Measurements from ENCODE around the gene MAPK8IP2. TPM values are rescaled to one million over a fixed set of nuclear protein-coding genes. Genes with fewer than 3 reads are reported as not detected.

The MAPK8IP2 gene
- total RNA-seq, 4 donors from 2014 or later, result 1.3 to 2.9 (median 1.7) TPM

- Histone ChIP-seq H3K27me3 (no peaks in the 10 kb centered on the region), H3K4me3 (no peak overlapping the region), H3K36me3 (peaks cover 6 to 55% (median 6%) of the 10 kb centered on the region in 3 donors), H3K4me1 (peaks cover 0 to 26% (median 11%) of the 10 kb centered on the region in 3 donors), H3K27ac (peak overlapping the region in 1 of 4 donors; percentile 21), H3K9me3 (no peaks in the 10 kb centered on the region)
- TF ChIP-seq POLR2A (IDR thresholded peaks at IDR 0.05) (no peak), CTCF (IDR thresholded peaks at IDR 0.05) (no peak)
- 76 to 89% methylated on average over 4 to 7 of the region's 7 CpGs for WGBS, 2 donors
- no peak for DNase-seq
- intact Hi-C loops (cut with DNase I), result no loop called here
Observed at GRCh38 chr22:50567721-50568252, 32.8 kb upstream of the MAPK8IP2 start.

GRCh38 chr22:50568626-50569025 is 32.0 kb upstream of the MAPK8IP2 start:
- TF ChIP-seq CTCF (IDR thresholded peaks at IDR 0.05) (no peak), POLR2A (IDR thresholded peaks at IDR 0.05) (no peak)
- no peaks in the 10 kb centered on the region for H3K27me3 ChIP-seq
- intact Hi-C loops (cut with DNase I), result no loop called here
- no peak overlapping the region for H3K4me3 ChIP-seq
- peaks cover 0 to 19% (median 6%) of the 10 kb centered on the region in 3 donors for H3K4me1 ChIP-seq
- 93% methylated on average over 2 of the region's 7 CpGs; no CpG with 5 or more reads in 1 of the 2 donors for WGBS, 2 donors
- H3K36me3 ChIP-seq, result peaks cover 6 to 64% (median 6%) of the 10 kb centered on the region in 3 donors
- H3K27ac ChIP-seq, result no peak overlapping the region
- no peak for DNase-seq
- no peaks in the 10 kb centered on the region for H3K9me3 ChIP-seq

GRCh38 chr22:50569041-50569459 is 31.5 kb upstream of the MAPK8IP2 start:
- Histone ChIP-seq H3K4me1 (peaks cover 0 to 14% (median 3%) of the 10 kb centered on the region in 3 donors), H3K9me3 (no peaks in the 10 kb centered on the region), H3K36me3 (peaks cover 6 to 68% (median 6%) of the 10 kb centered on the region in 3 donors), H3K27me3 (no peaks in the 10 kb centered on the region), H3K27ac (no peak overlapping the region), H3K4me3 (no peak overlapping the region)
- DNase-seq, result no peak
- WGBS, 2 donors, result 78 to 95% methylated on average over 3 of the region's 8 CpGs
- TF ChIP-seq POLR2A (IDR thresholded peaks at IDR 0.05) (no peak), CTCF (IDR thresholded peaks at IDR 0.05) (no peak)
- intact Hi-C loops (cut with DNase I), result no loop called here

- intact Hi-C loops (cut with DNase I), result no loop called here
- DNase-seq, result no peak
Observed at GRCh38 chr22:50569896-50570535, 30.6 kb upstream of the MAPK8IP2 start.

More at GRCh38 chr22:50569896-50570535, 30.6 kb upstream of the MAPK8IP2 start:
- Histone ChIP-seq H3K4me3 (no peak overlapping the region), H3K27ac (no peak overlapping the region), H3K4me1 (peaks cover 0 to 8% (median 3%) of the 10 kb centered on the region in 3 donors), H3K9me3 (no peaks in the 10 kb centered on the region), H3K27me3 (no peaks in the 10 kb centered on the region), H3K36me3 (peaks cover 6 to 78% (median 6%) of the 10 kb centered on the region in 3 donors)
- TF ChIP-seq POLR2A (IDR thresholded peaks at IDR 0.05), result no peak
- no peak for TF ChIP-seq CTCF (IDR thresholded peaks at IDR 0.05)
- 70 to 89% methylated on average over 2 to 4 of the region's 13 CpGs for WGBS, 2 donors

Data from esophagus squamous epithelium (tissue), 5 donors.